Hindlimb muscle (tissue), 1 donor: ENCODE results near the gene TMEM225B. TPM values are rescaled to one million over a fixed set of nuclear protein-coding genes. Genes with fewer than 3 reads are reported as not detected.
"Not testable (repeated sequence)": the region's sequence is repeated elsewhere in the genome, so short reads cannot be mapped to it uniquely, and the experiment has no call there.

Experiments
- DNase-seq: peaks from one replicate; pipeline ENCODE4 v3.0.0-alpha.2; 2013
- polyA plus RNA-seq: library from polyadenylated mRNA; unstranded; fragments of 120-200 nt; gene quantifications from one replicate; pipeline ENCODE4 v1.2.1, GENCODE V29; 2013; ENCODE audit not compliant: insufficient read length

TMEM225B gene, protein sequence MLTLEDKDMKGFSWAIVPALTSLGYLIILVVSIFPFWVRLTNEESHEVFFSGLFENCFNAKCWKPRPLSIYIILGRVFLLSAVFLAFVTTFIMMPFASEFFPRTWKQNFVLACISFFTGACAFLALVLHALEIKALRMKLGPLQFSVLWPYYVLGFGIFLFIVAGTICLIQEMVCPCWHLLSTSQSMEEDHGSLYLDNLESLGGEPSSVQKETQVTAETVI
- polyA plus RNA-seq: 0.94 TPM

GRCh38 chr7:99597762-99598501, at the start of gene TMEM225B:
Gene TMEM225B (plus strand): TSS chr7:99598267. CDS start chr7:99604389, 6,122 bp downstream.
- DNase-seq: no peak

GRCh38 chr7:99549545-99549944, 48.5 kb upstream of the TMEM225B start:
- not testable (repeated sequence) for DNase-seq

- DNase-seq: no peak
Measured at GRCh38 chr7:99551334-99551733, 46.7 kb upstream of the TMEM225B start.

- peak; percentile 97 for DNase-seq
Measured at GRCh38 chr7:99551767-99552463, 46.2 kb upstream of the TMEM225B start, which contains the start of gene FAM200A. Gene FAM200A (minus strand): TSS chr7:99552114. CDS start chr7:99548407, 3,707 bp downstream.

GRCh38 chr7:99553039-99553438, 45.0 kb upstream of the TMEM225B start:
- DNase-seq: no peak

DNA sequence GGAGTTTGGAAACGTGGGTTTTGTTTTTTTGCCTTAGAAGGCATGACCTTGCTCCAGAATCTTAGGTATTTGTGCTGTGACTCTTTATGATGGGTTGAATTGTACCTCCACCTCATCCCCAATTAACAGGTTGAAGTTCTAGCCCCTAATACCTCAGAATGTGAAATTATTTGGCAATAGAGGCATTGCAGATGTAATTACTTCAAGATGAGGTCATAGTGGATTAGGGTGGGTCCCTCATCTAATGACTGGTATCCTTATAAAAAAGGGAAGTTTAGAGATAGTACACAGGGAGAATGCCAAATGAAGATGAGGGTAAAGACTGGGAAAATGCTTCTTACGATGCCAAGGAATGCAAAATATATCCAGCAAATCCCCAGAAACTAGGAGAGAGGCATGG, 43.1 kb upstream of the TMEM225B start:
- no peak for DNase-seq

GRCh38 chr7:99557196-99557607, 40.9 kb upstream of the TMEM225B start:
- DNase-seq: no peak

DNA sequence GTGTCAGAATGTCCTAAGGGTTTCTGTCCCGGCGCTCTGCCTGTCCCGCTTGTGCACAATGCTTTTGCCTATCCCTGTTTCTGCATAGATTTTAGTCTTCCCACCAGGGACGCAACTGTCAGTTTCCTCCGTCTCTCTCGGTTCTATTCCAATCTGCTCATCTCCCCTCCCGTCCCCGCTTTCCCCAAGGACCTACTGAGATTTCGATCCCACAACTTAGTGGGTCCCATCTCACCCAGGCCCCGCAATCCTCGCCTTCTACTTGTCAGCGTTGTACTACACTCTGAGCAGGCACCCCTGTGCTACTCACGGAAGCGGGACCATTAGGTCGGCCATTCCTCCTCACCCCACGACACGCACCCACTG, 40.1 kb upstream of the TMEM225B start:
- DNase-seq: no peak

DNA sequence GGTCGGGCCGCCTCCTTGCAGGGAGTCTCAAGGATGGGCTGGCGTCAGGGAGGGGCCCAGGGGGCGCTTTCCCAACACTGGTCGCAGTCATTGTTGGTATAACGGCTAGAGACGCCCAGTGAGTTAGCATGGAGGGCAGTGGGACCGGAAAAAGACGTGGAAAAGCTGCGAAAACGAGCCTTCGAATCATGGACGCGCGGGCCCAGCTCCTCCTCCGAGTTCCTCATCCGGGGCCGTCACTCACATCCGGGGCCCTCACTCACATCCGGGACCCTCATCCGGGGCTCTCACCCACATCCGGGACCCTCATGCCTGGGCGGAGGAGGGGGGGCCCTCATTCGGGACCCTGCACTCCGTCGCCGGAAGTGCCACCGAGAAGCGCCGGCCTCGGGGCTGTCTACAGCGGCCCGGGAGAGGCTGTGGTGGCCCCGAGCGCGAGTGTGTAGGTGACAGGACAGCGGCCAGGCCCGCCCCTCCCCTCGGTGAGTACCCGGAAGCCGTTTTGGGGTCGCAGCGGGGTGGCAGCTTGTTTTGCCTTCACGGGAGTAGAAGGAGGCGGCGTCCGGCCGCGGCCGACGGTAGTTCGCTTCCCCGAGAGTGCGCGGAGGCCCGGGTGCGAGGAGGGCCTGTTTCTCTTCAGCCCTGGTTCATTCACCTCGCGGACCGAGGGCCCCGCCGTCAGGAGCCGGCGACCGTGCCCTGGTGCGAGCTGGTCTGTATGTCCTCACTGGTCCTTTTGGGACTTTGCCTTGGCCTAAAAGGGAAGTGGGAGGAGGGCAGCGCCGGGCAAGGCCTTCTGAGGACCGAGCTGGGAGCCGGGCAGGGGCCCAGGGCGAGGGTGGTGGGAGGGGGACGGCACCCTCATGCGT, 39.5 kb upstream of the TMEM225B start, which contains the start of gene ZNF655:
Gene ZNF655 (plus strand): TSS at position 337 of the 869 bp plus-strand sequence. CDS start 1,918 bp downstream, outside the sequence.
- DNase-seq: peak; percentile 93

DNA sequence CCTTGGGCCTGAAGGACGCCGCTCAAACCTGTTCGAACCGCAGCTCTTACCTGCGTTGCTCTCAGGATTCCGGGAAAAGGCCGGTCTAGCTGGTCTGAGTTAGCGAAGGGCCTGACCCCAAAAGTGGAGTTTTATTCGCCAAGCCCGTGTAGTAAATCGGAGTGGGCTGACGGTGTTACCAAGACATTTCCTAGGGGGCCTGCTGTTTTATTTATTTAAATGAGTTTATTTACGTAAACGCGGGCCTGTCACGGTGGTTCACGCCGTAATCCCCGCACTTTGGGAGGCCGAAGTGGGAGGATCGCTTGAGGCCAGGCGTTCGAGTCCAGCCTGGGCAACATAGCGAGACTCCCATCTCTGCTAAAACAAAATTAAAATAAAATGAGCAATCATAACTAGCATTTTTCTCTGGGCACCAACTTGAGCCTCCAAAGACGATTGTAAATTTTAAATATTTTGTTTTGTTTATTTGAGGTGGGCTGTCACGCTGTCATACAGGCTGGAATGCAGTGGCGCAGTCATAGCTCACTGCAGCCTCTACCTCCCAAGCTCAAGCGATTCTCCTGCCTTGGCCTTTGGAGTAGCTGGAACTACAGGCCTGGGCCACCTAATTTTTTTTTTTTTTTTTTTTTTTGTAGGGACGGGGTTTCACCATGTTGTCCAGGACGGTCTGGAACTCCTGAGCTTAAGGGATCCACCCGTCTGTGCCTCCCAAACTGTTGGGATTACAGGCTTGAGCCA, 38.7 kb upstream of the TMEM225B start:
- no peak for DNase-seq

DNA sequence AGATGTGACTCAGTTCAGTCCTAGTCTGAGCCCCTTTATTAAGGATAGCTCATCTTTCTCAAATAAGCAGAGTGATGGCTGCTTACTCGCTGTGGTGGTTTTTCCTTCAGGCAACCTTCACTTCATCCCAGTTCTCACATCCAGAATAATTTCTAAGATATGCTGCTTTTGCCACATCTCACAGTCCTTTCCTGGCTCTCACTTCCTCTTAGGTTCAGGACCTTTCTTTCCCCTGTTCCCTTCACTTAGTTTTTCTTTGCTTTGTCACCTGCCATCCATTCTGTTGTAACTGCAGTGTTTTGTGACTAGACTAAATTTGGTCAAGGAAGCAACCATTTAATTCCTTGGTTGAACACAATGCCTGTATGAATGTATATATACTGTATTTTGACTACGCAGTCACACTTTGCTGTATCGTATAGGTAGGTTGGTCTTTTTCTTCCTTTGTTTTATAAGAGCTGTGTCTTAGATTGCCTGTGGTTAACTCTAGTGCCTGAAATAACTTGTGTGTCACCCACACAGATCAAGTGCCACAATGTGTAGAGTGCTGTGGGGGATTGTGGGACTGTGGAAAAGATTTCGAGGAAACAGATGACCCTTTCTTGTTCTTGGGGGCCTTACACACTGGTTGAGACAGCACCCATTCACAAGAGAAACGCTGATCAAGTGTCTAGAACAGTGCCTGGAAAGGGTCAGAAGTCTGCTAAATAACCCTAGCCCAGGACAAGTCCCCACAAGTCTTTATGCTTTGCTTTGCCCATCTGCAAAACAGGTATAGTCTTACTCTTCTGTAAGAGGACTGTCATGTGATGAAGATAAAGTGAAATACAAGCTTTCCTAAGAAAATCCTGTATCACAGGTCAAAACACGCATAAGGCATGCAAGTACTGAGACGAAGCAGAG, 37.0 kb upstream of the TMEM225B start:
- no peak for DNase-seq

- no peak for DNase-seq
Measured at GRCh38 chr7:99561737-99562051, 36.4 kb upstream of the TMEM225B start.

DNA sequence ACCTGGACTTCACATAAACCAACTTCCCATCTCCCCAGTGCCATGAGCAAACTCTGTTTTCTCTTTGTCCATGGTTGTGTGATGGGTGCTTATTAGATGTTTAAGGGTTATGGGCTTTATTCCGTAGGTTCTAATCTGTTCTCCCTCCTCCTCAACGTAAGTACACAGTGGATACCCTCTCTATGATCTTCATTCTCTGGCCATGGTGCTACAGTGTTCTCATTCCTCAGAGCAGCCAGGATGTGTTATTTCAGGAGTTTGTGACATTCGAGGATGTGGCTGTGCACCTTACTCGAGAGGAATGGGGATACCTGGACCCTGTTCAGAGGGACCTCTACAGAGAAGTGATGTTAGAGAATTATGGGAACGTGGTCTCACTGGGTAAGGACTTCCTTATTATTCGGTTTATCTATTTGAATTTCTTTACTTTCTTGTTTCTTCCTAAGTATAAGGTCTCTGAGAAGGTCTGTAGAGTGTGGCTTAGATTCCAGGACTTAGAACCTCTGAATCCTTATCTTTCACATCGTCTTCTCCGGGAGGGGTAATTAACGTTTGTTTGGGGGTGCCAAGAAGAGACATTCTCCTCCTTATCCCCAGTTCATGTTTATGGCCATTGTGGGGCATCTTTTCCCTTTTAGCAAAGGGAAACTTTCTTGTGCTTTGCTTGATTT, 35.8 kb upstream of the TMEM225B start:
- no peak for DNase-seq

DNA sequence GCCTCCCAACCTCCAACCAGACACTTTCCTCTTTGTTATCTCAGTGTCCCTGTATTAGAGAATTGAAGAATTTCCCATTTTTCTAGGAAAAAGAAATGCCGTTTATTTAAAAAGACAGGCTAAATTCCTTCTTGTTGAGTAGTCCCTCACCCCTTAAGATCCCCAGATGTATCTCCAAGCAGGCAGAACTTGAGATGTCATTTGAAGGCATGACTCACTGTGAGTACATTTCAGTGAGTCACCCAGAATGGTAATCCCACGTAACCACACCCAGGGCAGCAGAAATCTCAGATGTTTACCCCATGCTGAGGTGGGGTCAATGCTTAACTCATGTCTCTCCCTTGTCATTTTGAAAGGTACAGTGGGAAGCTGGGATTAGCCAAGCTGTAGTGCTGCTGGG, 35.2 kb upstream of the TMEM225B start:
- DNase-seq: no peak

DNA sequence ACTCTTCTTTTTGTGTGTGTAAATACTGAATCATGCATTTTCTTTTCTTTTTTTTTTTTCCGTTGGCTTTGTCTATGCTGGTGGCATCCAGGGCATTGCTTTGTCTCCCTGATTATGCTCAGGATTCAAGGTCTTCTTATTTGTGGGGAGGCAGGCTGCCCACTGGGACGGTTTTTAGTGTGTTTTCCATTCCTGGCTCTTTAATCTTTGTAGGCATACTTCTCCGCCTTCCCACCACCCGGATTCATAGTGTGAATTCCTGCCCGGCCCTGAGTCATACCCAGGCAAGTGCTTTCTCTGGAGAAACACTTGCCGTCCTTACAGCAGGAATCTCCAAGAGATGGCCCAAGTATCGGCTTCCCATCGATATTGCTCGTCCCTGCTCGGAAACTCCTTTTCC, 34.4 kb upstream of the TMEM225B start:
- DNase-seq: no peak

- DNase-seq: not testable (repeated sequence)
Measured at GRCh38 chr7:99568770-99569169, 29.3 kb upstream of the TMEM225B start.

DNA sequence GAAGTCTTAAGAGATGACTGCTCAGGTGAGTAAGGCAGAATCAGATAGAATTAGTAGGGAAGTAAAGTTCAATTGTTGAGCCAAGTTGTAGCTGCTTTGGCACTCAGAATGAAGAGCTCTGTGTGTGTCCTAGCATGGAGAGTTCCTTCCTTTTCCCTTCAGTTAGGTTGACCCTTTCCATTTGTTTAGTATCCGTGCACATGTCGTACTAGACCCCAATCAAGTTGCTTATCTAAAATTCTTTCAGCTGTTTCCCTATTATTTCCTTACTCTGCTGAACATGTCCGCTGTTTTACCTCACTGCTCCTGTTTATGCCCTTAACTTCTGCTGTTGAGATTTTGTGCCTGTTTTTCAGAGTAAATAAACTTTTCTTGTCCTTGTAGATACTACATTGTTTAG, 26.3 kb upstream of the TMEM225B start:
- no peak for DNase-seq

DNA sequence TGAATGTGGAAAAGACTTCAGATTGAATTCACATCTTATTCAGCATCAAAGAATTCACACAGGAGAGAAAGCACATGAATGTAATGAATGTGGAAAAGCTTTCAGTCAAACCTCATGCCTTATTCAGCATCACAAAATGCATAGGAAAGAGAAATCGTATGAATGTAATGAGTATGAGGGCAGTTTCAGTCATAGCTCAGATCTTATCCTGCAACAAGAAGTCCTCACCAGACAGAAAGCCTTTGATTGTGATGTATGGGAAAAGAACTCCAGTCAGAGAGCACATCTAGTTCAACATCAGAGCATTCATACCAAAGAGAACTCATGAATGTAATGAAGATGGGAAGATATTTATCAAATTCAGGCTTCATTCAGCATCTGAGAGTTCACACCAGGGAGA, 24.8 kb upstream of the TMEM225B start:
- no peak for DNase-seq

- no peak for DNase-seq
Measured at GRCh38 chr7:99576251-99576650, 21.8 kb upstream of the TMEM225B start.
